GM21576 (cell line): Measurements from ENCODE around the gene CSTF2T.
"Not testable (repeated sequence)": the region's sequence is repeated elsewhere in the genome, so short reads cannot be mapped to it uniquely, and the experiment has no call there.

ENCODE experiments used
- ATAC-seq: cut with Tn5 transposase; IDR thresholded peaks from one replicate; pipeline ENCODE4 v1.9.1; 2021; ENCODE audit warnings: mild to moderate bottlenecking, moderate library complexity; ENCODE audit not compliant: unreplicated experiment

The CSTF2T gene

GRCh38 chr10:51699145-51699474, 285 bp downstream of the CSTF2T start:
- peak; percentile 25 for ATAC-seq

DNA sequence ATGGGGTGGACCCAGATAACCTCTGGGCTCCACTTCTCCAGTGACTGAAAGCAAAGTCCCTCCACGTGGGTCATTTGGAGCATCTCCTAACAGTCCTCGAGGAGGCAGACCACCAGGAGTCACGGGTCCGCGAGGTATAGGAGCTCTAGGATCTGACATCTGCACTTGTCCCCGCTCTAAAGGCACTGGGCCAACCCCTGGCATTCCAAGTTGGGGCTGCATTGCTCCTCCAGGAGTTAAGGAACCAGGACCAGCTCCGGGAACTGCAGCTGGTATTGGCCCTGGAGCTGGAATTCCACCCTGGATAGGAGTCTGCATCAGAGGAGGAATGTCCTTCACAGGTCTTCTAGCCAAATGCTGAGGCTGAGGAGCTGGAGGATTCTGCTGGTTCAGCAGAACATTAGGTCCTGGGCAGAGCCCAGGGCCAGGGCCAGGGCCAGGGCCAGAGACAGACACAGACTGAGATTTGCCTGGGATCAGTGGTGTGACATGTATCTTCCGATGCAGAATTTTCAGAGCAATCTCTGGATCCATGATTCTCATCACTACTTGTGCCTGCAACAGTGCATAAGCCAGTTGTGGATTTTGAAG, 827 bp downstream of the CSTF2T start:
- no peak for ATAC-seq

GRCh38 chr10:51696251-51696650, 3.1 kb downstream of the CSTF2T start:
- ATAC-seq = no peak

GRCh38 chr10:51694086-51694768, 5.2 kb downstream of the CSTF2T start:
- no peak for ATAC-seq

DNA sequence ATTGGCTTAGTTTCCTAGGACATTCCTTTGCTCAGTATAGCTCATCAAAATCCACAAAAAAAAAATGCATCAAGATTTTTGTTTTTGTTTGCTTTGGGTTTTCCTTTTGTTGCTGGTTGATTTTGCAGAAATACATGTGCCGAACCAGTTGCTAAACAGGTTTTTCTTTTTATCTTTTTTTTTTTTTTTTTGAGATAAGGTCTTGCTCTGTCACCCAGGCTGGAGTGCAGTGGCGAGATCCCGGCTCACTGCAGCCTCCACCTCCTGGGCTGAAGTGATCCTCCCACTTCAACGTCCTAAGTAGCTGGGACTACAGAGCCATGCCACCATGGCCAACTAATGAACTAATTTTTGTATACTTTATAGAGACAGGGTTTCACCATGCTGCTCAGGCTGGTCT, 8.3 kb downstream of the CSTF2T start:
- ATAC-seq = no peak

DNA sequence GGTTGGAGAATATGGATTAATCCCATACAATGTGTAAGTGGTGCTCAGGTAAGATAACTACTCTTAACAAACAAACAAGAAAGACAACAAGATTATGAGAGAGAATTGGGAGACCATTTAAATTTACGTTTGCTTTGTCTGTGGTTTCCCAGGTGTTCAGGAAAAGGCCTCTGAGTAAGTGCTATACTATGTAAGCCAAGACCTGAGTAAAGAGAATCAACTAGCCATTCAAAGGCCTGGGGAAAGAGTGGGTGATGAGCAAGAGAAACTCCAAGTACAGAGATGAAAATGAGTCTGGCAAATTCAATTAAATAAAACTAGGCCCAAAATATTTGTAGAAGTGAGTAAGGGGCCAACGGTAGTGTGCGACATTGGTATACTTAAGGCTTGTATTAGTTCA, 9.9 kb downstream of the CSTF2T start:
- no peak for ATAC-seq

GRCh38 chr10:51688826-51689225, 10.6 kb downstream of the CSTF2T start:
- not testable (repeated sequence) for ATAC-seq

DNA sequence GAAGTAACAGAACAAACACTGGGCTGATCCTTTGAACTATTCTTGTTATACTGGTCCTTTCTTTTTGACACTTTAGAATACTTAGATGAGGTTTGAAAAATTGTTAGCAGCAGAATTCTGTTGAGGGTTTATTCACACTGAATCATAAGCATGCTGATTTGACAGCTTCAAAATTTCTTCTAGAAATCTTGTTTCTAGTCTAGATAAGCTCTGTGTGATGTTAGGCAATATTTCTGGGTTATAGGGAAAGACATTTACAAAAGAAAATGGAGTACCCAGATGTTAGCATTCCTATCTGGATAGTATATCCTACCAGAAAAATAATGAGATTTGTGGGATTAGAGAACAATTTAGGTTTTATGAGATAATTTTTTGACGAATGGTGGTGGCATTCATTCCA, 12.1 kb downstream of the CSTF2T start:
- no peak for ATAC-seq

DNA sequence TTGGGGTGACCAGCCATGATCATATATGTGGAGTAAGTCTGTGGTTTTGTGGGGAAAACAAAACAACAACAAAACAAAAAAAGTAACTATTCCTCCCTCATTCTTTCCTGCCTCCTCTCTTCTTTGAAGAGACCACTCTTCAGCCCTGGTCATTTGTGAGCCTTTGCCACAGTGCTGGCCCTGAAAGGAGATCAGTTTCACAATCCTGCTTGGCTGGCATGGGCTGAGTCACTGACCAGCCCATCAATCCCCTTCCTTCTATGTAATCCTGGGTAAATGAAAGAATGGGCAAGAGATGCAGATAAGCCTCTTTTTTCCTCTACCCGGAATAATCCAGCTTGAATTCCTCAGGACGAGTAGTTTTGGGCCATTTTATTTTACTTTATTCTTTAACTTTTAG, 13.6 kb downstream of the CSTF2T start:
- ATAC-seq = no peak

DNA sequence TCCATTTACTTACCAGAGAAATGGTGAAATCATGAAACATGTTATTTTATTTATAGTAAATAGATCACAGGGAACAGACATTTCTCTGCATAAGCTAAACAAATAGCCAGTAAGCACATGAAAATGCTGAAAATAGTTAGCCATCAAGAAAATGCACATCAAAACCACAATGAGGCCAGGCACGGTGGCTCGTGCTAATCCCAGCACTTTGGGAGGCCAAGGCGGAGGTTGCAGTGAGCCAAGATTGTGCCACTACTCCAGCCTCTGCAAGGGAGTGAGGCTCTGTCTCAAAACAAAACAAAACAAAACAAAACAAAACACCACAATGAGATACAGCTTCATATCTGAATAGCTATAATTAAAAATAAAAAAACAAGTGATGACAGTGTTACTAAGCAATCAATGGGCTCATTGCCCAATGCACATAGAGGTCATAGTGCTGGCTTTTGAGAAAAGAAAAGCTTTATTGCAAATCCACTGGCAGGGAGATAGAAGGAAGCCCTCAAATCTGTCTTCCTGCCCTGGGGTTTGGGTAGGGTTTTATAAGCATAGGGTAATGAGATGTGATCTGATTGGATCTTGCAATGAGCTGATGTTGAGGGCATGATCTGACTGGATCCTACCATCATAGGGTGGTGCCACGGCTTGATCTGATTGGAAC, 16.2 kb downstream of the CSTF2T start:
- no peak for ATAC-seq

DNA sequence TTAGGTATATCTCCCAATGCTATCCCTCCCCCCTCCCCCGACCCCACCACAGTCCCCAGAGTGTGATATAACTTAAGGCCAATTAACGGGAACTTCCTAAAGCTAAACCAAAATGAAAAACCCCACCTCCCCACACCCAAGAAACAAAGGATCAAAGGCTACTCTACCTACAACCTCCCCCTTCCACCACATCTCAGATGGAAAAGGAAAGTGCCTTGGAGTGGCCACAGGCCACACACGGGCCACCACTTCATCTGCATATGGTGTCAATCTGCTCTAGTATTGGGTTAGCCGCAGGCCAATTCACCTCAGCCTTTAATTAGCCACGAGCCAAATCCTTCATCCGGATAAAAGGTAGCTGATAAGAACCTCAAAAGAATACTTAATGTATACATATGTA, 19.6 kb downstream of the CSTF2T start:
- no peak for ATAC-seq

- no peak for ATAC-seq
These were observed 24.3 kb downstream of the CSTF2T start for GRCh38 chr10:51675088-51675487.

DNA sequence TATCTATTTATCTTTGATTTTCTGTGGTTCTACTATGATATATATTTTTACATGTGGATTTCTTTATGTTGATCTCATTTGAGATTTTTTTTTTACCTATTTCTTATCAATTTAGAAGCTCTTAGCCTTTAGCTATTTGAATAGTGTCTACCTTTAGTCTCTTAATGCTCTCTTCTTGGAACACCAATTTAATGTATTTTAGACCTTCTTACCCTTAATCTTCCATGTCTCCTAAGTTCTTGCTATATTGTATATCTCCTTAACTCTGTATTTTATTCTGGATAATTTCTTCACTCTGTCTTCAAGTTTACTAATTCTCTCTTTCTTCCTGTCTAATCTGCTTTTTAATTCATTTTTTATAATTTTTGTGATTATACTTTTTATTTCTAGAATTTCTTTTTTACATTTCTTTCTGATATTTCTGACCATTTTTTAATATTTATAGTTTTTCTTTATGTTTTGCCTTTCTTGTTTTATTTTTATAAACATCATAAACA, 27.3 kb downstream of the CSTF2T start:
- no peak for ATAC-seq

DNA sequence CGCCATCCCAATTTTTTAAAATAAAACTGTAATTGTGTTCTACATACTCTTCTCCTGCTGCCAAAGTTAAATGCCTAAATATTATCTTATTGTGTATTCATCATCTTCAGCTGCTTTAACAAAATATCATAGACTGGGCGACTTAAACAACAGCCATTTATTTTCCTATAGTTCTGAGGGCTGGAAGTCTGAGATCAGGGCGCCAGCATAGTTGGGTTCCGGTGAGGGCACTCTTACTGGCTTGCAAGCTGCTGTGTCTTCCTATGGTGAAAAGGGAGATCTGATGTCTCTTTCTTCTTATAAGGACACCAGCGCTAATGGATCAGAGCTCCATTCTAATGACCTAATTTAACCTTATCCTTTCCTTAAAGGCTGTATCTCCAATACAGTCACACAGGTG, 30.4 kb downstream of the CSTF2T start:
- no peak for ATAC-seq

GRCh38 chr10:51668336-51668689, 31.1 kb downstream of the CSTF2T start:
- ATAC-seq = no peak

GRCh38 chr10:51667678-51668335, 31.6 kb downstream of the CSTF2T start:
- no peak for ATAC-seq

GRCh38 chr10:51666456-51666855, 32.9 kb downstream of the CSTF2T start:
- ATAC-seq = no peak

GRCh38 chr10:51663086-51663485, 36.3 kb downstream of the CSTF2T start:
- no peak for ATAC-seq

DNA sequence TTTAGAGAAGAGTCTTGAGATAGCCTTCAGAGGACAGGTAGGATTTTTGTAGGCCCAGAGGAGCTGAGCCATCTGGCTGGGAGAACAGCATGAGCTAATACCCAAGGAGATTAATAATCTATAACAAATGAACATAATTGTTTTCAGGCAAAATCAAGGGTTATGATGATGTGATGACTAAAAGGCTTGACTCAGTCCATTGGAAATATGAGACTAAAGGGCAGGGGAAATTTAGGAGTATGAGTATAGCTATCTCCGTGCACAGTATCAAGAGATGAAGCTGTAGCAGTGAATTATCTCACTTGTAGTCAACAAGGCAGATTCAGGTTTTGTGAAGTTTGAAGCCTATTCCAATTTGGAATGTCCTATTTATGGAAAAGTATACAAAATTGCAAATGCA, 40.1 kb downstream of the CSTF2T start:
- ATAC-seq = no peak

- no peak for ATAC-seq
These were observed 41.4 kb downstream of the CSTF2T start for GRCh38 chr10:51658000-51658399.

DNA sequence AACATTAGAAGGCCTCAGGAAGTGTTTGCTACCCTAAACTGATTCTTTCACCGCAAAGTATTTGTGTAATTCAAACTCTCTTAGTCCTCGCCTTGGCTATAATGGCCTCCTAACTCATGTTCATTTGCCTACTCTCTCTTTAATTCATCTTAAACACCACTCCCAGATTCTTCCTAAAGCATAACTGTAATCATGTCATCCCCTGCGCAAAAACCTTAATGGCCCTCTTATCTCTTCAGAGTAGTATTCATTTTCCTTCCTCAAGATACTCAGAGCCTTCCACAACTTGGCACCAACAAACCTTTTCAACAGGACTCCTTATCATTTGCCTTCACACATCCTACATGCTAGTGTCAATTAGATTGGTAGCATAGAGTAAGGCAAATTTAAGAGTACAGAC, 42.9 kb downstream of the CSTF2T start:
- no peak for ATAC-seq

DNA sequence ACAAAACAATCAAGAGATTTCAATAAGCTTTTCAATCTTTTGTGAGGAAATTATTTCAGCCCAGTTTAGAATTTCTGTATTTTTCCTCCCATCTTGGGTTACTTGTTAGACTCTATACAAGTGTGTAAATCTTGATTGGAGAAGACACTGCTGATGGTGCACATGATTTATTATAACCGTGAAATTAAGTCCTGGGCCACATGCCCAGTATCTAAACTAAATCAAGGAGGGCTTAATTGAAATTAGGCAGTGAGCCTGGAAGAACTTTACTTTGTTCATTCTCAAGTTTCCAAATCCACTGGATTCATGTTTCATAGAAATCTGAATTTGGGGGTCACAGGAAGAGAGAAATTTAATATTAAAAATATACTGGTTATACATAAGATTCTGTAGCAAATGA, 44.5 kb downstream of the CSTF2T start:
- ATAC-seq = no peak
